ENCODE results near the gene CELA3A. TPM values are rescaled to one million over a fixed set of nuclear protein-coding genes. Genes with fewer than 3 reads are reported as not detected.
"Not testable (repeated sequence)": the region's sequence is repeated elsewhere in the genome, so short reads cannot be mapped to it uniquely, and the experiment has no call there.

Gene CELA3A
- total and polyA plus RNA-seq, 5 donors from 2014 or later = not detected

GRCh38 chr1:21975296-21975695, 26.2 kb upstream of the CELA3A start:
- not testable (repeated sequence) for H3K27ac Mint-ChIP-seq; H3K4me1 ChIP-seq (ENCODE audit: control insufficient read depth, insufficient read depth, low read length, poor library complexity, severe bottlenecking); H3K27ac ChIP-seq (ENCODE audit: insufficient read depth, low read length, poor library complexity, severe bottlenecking); H3K4me3 Mint-ChIP-seq; DNase-seq; H3K9me3 ChIP-seq (ENCODE audit: control insufficient read depth in 2 of 2, low read length in 2 of 2); H3K4me1 Mint-ChIP-seq; H3K36me3 Mint-ChIP-seq; H3K27me3 ChIP-seq (ENCODE audit: control insufficient read depth, insufficient read depth, low read length); ATAC-seq (ENCODE audit: low read depth in 2 of 2); H3K9me3 Mint-ChIP-seq; H3K4me3 ChIP-seq (ENCODE audit: low read depth, low read length); H3K27me3 Mint-ChIP-seq; H3K36me3 ChIP-seq (ENCODE audit: control insufficient read depth, insufficient read depth, low read length)

GRCh38 chr1:21976703-21977239, 24.7 kb upstream of the CELA3A start, which contains the start of gene CELA3B:
Gene CELA3B, plus strand, starts transcription at chr1:21977022. Its CDS starts 18 bp downstream, at chr1:21977040.
- H3K4me1 ChIP-seq (ENCODE audit: control insufficient read depth, insufficient read depth, low read length, poor library complexity, severe bottlenecking); DNase-seq; H3K4me3 Mint-ChIP-seq; H3K9me3 Mint-ChIP-seq; H3K27ac ChIP-seq (ENCODE audit: insufficient read depth, low read length, poor library complexity, severe bottlenecking); H3K9me3 ChIP-seq (ENCODE audit: control insufficient read depth in 2 of 2, low read length in 2 of 2); H3K4me1 Mint-ChIP-seq; H3K27ac Mint-ChIP-seq; H3K27me3 ChIP-seq (ENCODE audit: control insufficient read depth, insufficient read depth, low read length); ATAC-seq (ENCODE audit: low read depth in 2 of 2); H3K27me3 Mint-ChIP-seq; H3K36me3 Mint-ChIP-seq; H3K4me3 ChIP-seq (ENCODE audit: low read depth, low read length); H3K36me3 ChIP-seq (ENCODE audit: control insufficient read depth, insufficient read depth, low read length): not testable (repeated sequence)

DNA sequence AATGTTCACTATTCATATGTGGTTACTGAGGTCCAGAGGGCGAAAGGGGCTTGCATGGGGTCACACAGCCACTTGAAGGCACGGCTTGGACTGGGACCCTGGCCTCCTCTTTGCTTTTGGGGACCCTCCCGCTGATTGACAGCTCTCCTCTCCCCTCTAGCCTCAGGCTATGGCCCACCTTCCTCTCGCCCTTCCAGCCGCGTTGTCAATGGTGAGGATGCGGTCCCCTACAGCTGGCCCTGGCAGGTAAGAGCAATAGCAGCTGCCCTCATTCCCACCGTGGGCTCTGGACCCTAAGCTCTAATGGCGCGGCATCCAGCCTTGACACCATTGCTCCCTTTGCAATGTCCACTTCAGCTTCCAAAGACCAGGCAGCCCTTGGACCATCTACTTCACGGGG, 23.2 kb upstream of the CELA3A start:
- not testable (repeated sequence) for H3K27me3 ChIP-seq (ENCODE audit: control insufficient read depth, insufficient read depth, low read length); H3K9me3 ChIP-seq (ENCODE audit: control insufficient read depth in 2 of 2, low read length in 2 of 2); ATAC-seq (ENCODE audit: low read depth in 2 of 2); DNase-seq; H3K4me1 ChIP-seq (ENCODE audit: control insufficient read depth, insufficient read depth, low read length, poor library complexity, severe bottlenecking); H3K27ac ChIP-seq (ENCODE audit: insufficient read depth, low read length, poor library complexity, severe bottlenecking); H3K4me3 Mint-ChIP-seq; H3K27me3 Mint-ChIP-seq; H3K36me3 Mint-ChIP-seq; H3K4me1 Mint-ChIP-seq; H3K36me3 ChIP-seq (ENCODE audit: control insufficient read depth, insufficient read depth, low read length); H3K9me3 Mint-ChIP-seq; H3K4me3 ChIP-seq (ENCODE audit: low read depth, low read length); H3K27ac Mint-ChIP-seq

DNA sequence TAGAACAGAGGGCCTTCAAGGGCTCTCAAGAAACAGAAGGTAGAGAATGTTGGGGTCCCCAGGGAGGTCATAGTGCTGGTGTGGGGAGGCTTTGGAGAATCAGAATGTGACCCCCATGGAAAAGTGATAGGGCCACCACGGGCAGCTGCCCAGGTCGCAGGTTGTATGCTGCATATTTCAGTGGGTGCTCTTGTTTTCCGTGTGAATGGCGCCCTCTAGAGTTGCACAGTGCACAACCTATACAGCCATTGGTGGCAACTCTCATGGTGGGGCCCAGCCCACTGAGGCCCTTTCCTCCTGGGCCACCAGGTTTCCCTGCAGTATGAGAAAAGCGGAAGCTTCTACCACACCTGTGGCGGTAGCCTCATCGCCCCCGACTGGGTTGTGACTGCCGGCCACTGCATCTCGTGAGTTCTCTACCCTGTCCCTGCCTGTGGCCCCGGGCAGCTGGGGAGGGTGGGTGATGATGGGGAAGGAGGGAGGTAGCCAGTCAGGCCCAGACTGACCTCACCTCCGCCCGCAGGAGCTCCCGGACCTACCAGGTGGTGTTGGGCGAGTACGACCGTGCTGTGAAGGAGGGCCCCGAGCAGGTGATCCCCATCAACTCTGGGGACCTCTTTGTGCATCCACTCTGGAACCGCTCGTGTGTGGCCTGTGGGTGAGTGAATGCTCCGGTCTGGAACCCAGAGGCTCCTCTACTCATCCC, 20.8 kb upstream of the CELA3A start:
- H3K9me3 Mint-ChIP-seq; H3K9me3 ChIP-seq (ENCODE audit: control insufficient read depth in 2 of 2, low read length in 2 of 2); H3K27me3 Mint-ChIP-seq; H3K4me3 ChIP-seq (ENCODE audit: low read depth, low read length); H3K27ac ChIP-seq (ENCODE audit: insufficient read depth, low read length, poor library complexity, severe bottlenecking); H3K27ac Mint-ChIP-seq; H3K27me3 ChIP-seq (ENCODE audit: control insufficient read depth, insufficient read depth, low read length); H3K36me3 ChIP-seq (ENCODE audit: control insufficient read depth, insufficient read depth, low read length); H3K4me1 ChIP-seq (ENCODE audit: control insufficient read depth, insufficient read depth, low read length, poor library complexity, severe bottlenecking); H3K36me3 Mint-ChIP-seq; ATAC-seq (ENCODE audit: low read depth in 2 of 2); H3K4me3 Mint-ChIP-seq; H3K4me1 Mint-ChIP-seq: not testable (repeated sequence)
- DNase-seq = peak in 1 of 3 donors; percentile 48

GRCh38 chr1:21981253-21981652, 20.2 kb upstream of the CELA3A start:
- not testable (repeated sequence) for H3K27ac Mint-ChIP-seq

GRCh38 chr1:21982122-21982521, 19.3 kb upstream of the CELA3A start:
- H3K4me1 ChIP-seq (ENCODE audit: control insufficient read depth, insufficient read depth, low read length, poor library complexity, severe bottlenecking); H3K36me3 ChIP-seq (ENCODE audit: control insufficient read depth, insufficient read depth, low read length); H3K4me3 ChIP-seq (ENCODE audit: low read depth, low read length); H3K27ac Mint-ChIP-seq; H3K27me3 ChIP-seq (ENCODE audit: control insufficient read depth, insufficient read depth, low read length); H3K36me3 Mint-ChIP-seq; H3K4me1 Mint-ChIP-seq; DNase-seq; H3K27me3 Mint-ChIP-seq; H3K9me3 Mint-ChIP-seq; ATAC-seq (ENCODE audit: low read depth in 2 of 2); H3K9me3 ChIP-seq (ENCODE audit: control insufficient read depth in 2 of 2, low read length in 2 of 2); H3K27ac ChIP-seq (ENCODE audit: insufficient read depth, low read length, poor library complexity, severe bottlenecking); H3K4me3 Mint-ChIP-seq: not testable (repeated sequence)

More at GRCh38 chr1:21981253-21981652, 20.2 kb upstream of the CELA3A start:
- H3K4me3 ChIP-seq (ENCODE audit: low read depth, low read length); H3K36me3 Mint-ChIP-seq; DNase-seq; H3K9me3 ChIP-seq (ENCODE audit: control insufficient read depth in 2 of 2, low read length in 2 of 2); H3K27me3 ChIP-seq (ENCODE audit: control insufficient read depth, insufficient read depth, low read length); H3K4me1 ChIP-seq (ENCODE audit: control insufficient read depth, insufficient read depth, low read length, poor library complexity, severe bottlenecking); H3K4me1 Mint-ChIP-seq; H3K4me3 Mint-ChIP-seq; H3K9me3 Mint-ChIP-seq; H3K27me3 Mint-ChIP-seq; ATAC-seq (ENCODE audit: low read depth in 2 of 2); H3K36me3 ChIP-seq (ENCODE audit: control insufficient read depth, insufficient read depth, low read length); H3K27ac ChIP-seq (ENCODE audit: insufficient read depth, low read length, poor library complexity, severe bottlenecking): not testable (repeated sequence)

DNA sequence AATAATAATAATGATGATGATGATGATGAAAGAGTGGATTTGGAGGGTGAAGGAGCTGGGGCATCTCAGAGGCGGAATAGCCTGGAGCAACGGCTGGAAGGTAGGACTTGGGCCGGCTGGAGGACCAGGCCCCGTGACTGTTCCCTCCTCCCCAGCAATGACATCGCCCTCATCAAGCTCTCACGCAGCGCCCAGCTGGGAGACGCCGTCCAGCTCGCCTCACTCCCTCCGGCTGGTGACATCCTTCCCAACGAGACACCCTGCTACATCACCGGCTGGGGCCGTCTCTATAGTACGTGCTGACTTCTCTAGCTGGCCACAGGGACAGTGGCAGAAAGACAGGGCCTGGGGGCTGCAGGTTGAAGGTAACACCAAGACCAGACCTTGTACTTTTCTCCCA, 17.9 kb upstream of the CELA3A start:
- H3K4me3 ChIP-seq (ENCODE audit: low read depth, low read length); H3K36me3 ChIP-seq (ENCODE audit: control insufficient read depth, insufficient read depth, low read length); H3K9me3 ChIP-seq (ENCODE audit: control insufficient read depth in 2 of 2, low read length in 2 of 2); H3K4me3 Mint-ChIP-seq; H3K36me3 Mint-ChIP-seq; H3K4me1 ChIP-seq (ENCODE audit: control insufficient read depth, insufficient read depth, low read length, poor library complexity, severe bottlenecking); ATAC-seq (ENCODE audit: low read depth in 2 of 2); DNase-seq; H3K9me3 Mint-ChIP-seq; H3K27me3 Mint-ChIP-seq; H3K4me1 Mint-ChIP-seq; H3K27ac ChIP-seq (ENCODE audit: insufficient read depth, low read length, poor library complexity, severe bottlenecking); H3K27me3 ChIP-seq (ENCODE audit: control insufficient read depth, insufficient read depth, low read length); H3K27ac Mint-ChIP-seq: not testable (repeated sequence)

- ATAC-seq (ENCODE audit: low read depth in 2 of 2) = not testable (repeated sequence)
These were observed 15.6 kb upstream of the CELA3A start for GRCh38 chr1:21985893-21986292.

More at GRCh38 chr1:21985893-21986292, 15.6 kb upstream of the CELA3A start:
- H3K4me3 Mint-ChIP-seq; H3K36me3 Mint-ChIP-seq; H3K4me1 ChIP-seq (ENCODE audit: control insufficient read depth, insufficient read depth, low read length, poor library complexity, severe bottlenecking); DNase-seq; H3K27me3 ChIP-seq (ENCODE audit: control insufficient read depth, insufficient read depth, low read length); H3K27ac Mint-ChIP-seq; H3K4me1 Mint-ChIP-seq; H3K27me3 Mint-ChIP-seq; H3K27ac ChIP-seq (ENCODE audit: insufficient read depth, low read length, poor library complexity, severe bottlenecking); H3K36me3 ChIP-seq (ENCODE audit: control insufficient read depth, insufficient read depth, low read length); H3K9me3 ChIP-seq (ENCODE audit: control insufficient read depth in 2 of 2, low read length in 2 of 2); H3K9me3 Mint-ChIP-seq; H3K4me3 ChIP-seq (ENCODE audit: low read depth, low read length): not testable (repeated sequence)

All from CD4-positive, CD25-positive, alpha-beta regulatory T cell (primary cell).